Common myeloid progenitor, CD34-positive (primary cell): ENCODE data around the gene B3GNT8.
"Not testable (repeated sequence)": the region's sequence is repeated elsewhere in the genome, so short reads cannot be mapped to it uniquely, and the experiment has no call there.

Experiments used
- CTCF ChIA-PET: fragments of 350-600 bp; sonication (Branson Sonifier 250); formaldehyde crosslinking; loops from one replicate; lab custom pipeline; 2021; ENCODE audit warnings: antibody characterized with exemption; lab: Charles Lee
- POLR2A ChIA-PET: fragments of 350-600 bp; sonication (Branson Sonifier 250); formaldehyde crosslinking; loops from one replicate; lab custom pipeline; 2021; ENCODE audit warnings: antibody characterized with exemption; lab: Charles Lee
- DNase-seq, 3 donors: peaks; one replicate each; pipeline versions ENCODE4 v3.0.0 to v3.0.0-alpha.2; 2013
- H3K27ac ChIP-seq, 2 experiments: 1 replicate in 1 of 2; 2 replicates in 1 of 2; pipeline ENCODE4 v1.7.0; 2013; ENCODE audit warnings: inconsistent platforms in 2 of 2, low read length in 2 of 2, mild to moderate bottlenecking in 2 of 2, low read depth in 1 of 2, moderate library complexity in 1 of 2; ENCODE audit not compliant: severe bottlenecking in 2 of 2, insufficient read depth in 1 of 2, poor library complexity in 1 of 2
- H3K27me3 ChIP-seq, 5 experiments: replicated peaks in 2 of 5; 1 replicate in 3 of 5; 2 replicates in 2 of 5; pipeline versions ENCODE4 v1.6.1 to v1.7.0; 2013; ENCODE audit warnings: low read length in 4 of 5, mild to moderate bottlenecking in 2 of 5, moderate library complexity in 2 of 5, inconsistent platforms in 1 of 5; ENCODE audit not compliant: insufficient read depth in 5 of 5, control insufficient read depth in 4 of 5
- H3K36me3 ChIP-seq, 4 experiments: 1 replicate in 2 of 4; 2 replicates in 2 of 4; pipeline versions ENCODE4 v1.6.1 to v1.7.0; 2013; ENCODE audit warnings: low read length in 3 of 4, control low read depth in 1 of 4, mild to moderate bottlenecking in 1 of 4; ENCODE audit not compliant: control insufficient read depth in 4 of 4, insufficient read depth in 4 of 4
- H3K4me1 ChIP-seq, 4 experiments: 1 replicate in 3 of 4; 2 replicates in 1 of 4; pipeline versions ENCODE4 v1.6.1 to v1.7.1; 2013; ENCODE audit warnings: low read length in 3 of 4, mild to moderate bottlenecking in 3 of 4, control low read depth in 1 of 4, inconsistent platforms in 1 of 4, moderate library complexity in 1 of 4; ENCODE audit not compliant: control insufficient read depth in 4 of 4, insufficient read depth in 4 of 4; ENCODE audit errors: control extremely low read depth in 1 of 4
- H3K4me3 ChIP-seq, 7 experiments: 1 replicate in 4 of 7; 2 replicates in 3 of 7; pipeline versions ENCODE4 v1.5.1 to v1.7.0; 2013; ENCODE audit warnings: mild to moderate bottlenecking in 7 of 7, low read length in 6 of 7, moderate library complexity in 6 of 7, inconsistent platforms in 2 of 7, low read depth in 2 of 7, control low read depth in 1 of 7; ENCODE audit not compliant: insufficient read depth in 4 of 7, control insufficient read depth in 1 of 7; ENCODE audit errors: extremely low read depth in 1 of 7
- H3K9me3 ChIP-seq, 5 experiments: 1 replicate in 4 of 5; 2 replicates in 1 of 5; pipeline versions ENCODE4 v1.6.1 to v1.7.1; 2013; ENCODE audit warnings: low read length in 4 of 5, mild to moderate bottlenecking in 2 of 5, inconsistent platforms in 1 of 5, low read depth in 1 of 5, moderate library complexity in 1 of 5; ENCODE audit not compliant: control insufficient read depth in 4 of 5, insufficient read depth in 2 of 5; ENCODE audit errors: control extremely low read depth in 1 of 5
- WGBS: methylation state at CpG from one replicate; pipeline ENCODE4 v1.1.5; 2013; ENCODE audit not compliant: insufficient coverage; 5-methylcytosine and 5-hydroxymethylcytosine counted together

B3GNT8 gene

GRCh38 chr19:41411100-41411967 lies 15.8 kb downstream of the B3GNT8 start:
- H3K36me3 ChIP-seq = peaks cover 18 to 51% (median 32%) of the 10 kb centered on the region in 4 experiments
- CTCF ChIA-PET = interaction anchor here (1.1 kb wide), 1 partner anchor 9 kb away, joined by 3 read pairs; no protein-coding TSS in a partner anchor

GRCh38 chr19:41410336-41411054 lies 16.7 kb downstream of the B3GNT8 start:
- POLR2A ChIA-PET = no interaction called here
- CTCF ChIA-PET = interaction anchor here (1.1 to 4.2 kb wide), 4 partner anchors 10 to 26 kb away, joined by 3 to 23 read pairs (median 12); partner anchors contain the start of gene B3GNT8
- H3K4me3 ChIP-seq = no peak overlapping the region

More at GRCh38 chr19:41411100-41411967, 15.8 kb downstream of the B3GNT8 start:
- 96% methylated on average over 7 of the region's 9 CpGs for WGBS
- Histone ChIP-seq H3K9me3 (no peaks in the 10 kb centered on the region), H3K4me3 (no peak overlapping the region), H3K27ac (peak overlapping the region in 1 of 2 experiments; percentile 54), H3K4me1 (peaks cover 12 to 41% (median 15%) of the 10 kb centered on the region in 4 experiments), H3K27me3 (no peaks in the 10 kb centered on the region)
- POLR2A ChIA-PET = no interaction called here
- no peak for DNase-seq

GRCh38 chr19:41409288-41409687 lies 17.9 kb downstream of the B3GNT8 start:
- no peak overlapping the region for H3K4me3 ChIP-seq
- no peaks in the 10 kb centered on the region for H3K27me3 ChIP-seq
- no peak for DNase-seq
- 83% methylated on average over 4 of the region's 4 CpGs for WGBS
- ChIA-PET CTCF (interaction anchor here (0.9 to 4.2 kb wide), 7 partner anchors 8 to 25 kb away, joined by 3 to 23 read pairs (median 3); partner anchors contain the start of gene B3GNT8), POLR2A (no interaction called here)
- peaks cover 12 to 43% (median 15%) of the 10 kb centered on the region in 4 experiments for H3K4me1 ChIP-seq
- H3K9me3 ChIP-seq = no peaks in the 10 kb centered on the region
- H3K36me3 ChIP-seq = peaks cover 3 to 36% (median 22%) of the 10 kb centered on the region in 4 experiments
- H3K27ac ChIP-seq = peak overlapping the region; percentile 25 to 46

More at GRCh38 chr19:41410336-41411054, 16.7 kb downstream of the B3GNT8 start:
- H3K27me3 ChIP-seq = no peaks in the 10 kb centered on the region
- H3K9me3 ChIP-seq = no peaks in the 10 kb centered on the region
- H3K36me3 ChIP-seq = peaks cover 13 to 47% (median 29%) of the 10 kb centered on the region in 4 experiments
- 96% methylated on average over 21 of the region's 23 CpGs for WGBS
- H3K4me1 ChIP-seq = peaks cover 12 to 43% (median 15%) of the 10 kb centered on the region in 4 experiments
- DNase-seq = no peak
- peak overlapping the region in 1 of 2 experiments; percentile 54 for H3K27ac ChIP-seq

- Histone ChIP-seq H3K4me1 (peaks cover 12 to 43% (median 15%) of the 10 kb centered on the region in 4 experiments), H3K36me3 (peaks cover 3 to 31% (median 20%) of the 10 kb centered on the region in 4 experiments), H3K27ac (peak overlapping the region in 1 of 2 experiments; percentile 46)
- H3K9me3 ChIP-seq, H3K27me3 ChIP-seq, DNase-seq, H3K4me3 ChIP-seq, POLR2A ChIA-PET: not testable (repeated sequence)
- CTCF ChIA-PET = interaction anchor here (1.0 to 4.2 kb wide), 8 partner anchors 8 to 28 kb away, joined by 3 to 23 read pairs (median 5); partner anchors contain the start of gene B3GNT8
- WGBS = 86% methylated on average over 1 of the region's 5 CpGs
Measured at GRCh38 chr19:41408846-41409245, 18.3 kb downstream of the B3GNT8 start.

GRCh38 chr19:41408256-41408655 lies 18.9 kb downstream of the B3GNT8 start:
- Histone ChIP-seq H3K36me3 (peaks cover 3 to 29% (median 16%) of the 10 kb centered on the region in 4 experiments), H3K4me1 (peaks cover 12 to 43% (median 19%) of the 10 kb centered on the region in 4 experiments), H3K9me3 (no peaks in the 10 kb centered on the region), H3K27me3 (no peaks in the 10 kb centered on the region), H3K4me3 (no peak overlapping the region), H3K27ac (peak overlapping the region in 1 of 2 experiments; percentile 46)
- DNase-seq = no peak
- WGBS = 79% methylated on average over 3 of the region's 4 CpGs
- ChIA-PET POLR2A (interaction anchor here (0.6 to 1.2 kb wide), 3 partner anchors 43 to 1060 kb away, joined by 3 to 6 read pairs (median 4); partner anchors contain the start of gene C19orf47), CTCF (interaction anchor here (1.0 to 4.2 kb wide), 8 partner anchors 9 to 27 kb away, joined by 3 to 23 read pairs (median 5); partner anchors contain the start of gene B3GNT8)

GRCh38 chr19:41407271-41407670 lies 19.9 kb downstream of the B3GNT8 start:
- H3K9me3 ChIP-seq = no peaks in the 10 kb centered on the region
- 57% methylated on average over 1 of the region's 4 CpGs for WGBS
- no peaks in the 10 kb centered on the region for H3K27me3 ChIP-seq
- peaks cover 8 to 30% (median 17%) of the 10 kb centered on the region in 4 experiments for H3K36me3 ChIP-seq
- peaks cover 12 to 43% (median 19%) of the 10 kb centered on the region in 4 experiments for H3K4me1 ChIP-seq
- peak overlapping the region in 1 of 7 experiments; percentile 37 for H3K4me3 ChIP-seq
- H3K27ac ChIP-seq = no peak overlapping the region
- ChIA-PET CTCF (interaction anchor here (0.7 to 4.2 kb wide), 11 partner anchors 11 to 52 kb away, joined by 3 to 23 read pairs (median 4); partner anchors contain the start of gene B3GNT8), POLR2A (interaction anchor here (0.9 to 1.2 kb wide), 2 partner anchors 25 to 42 kb away, joined by 3 to 6 read pairs; no protein-coding TSS in a partner anchor)
- peak; percentile 43 to 89 (median 84) for DNase-seq
